Activated CD4-positive, alpha-beta T cell treated with anti-CD3 and anti-CD28 coated beads, Interleukin-2, amount 50 U/mL, for 1 hour (primary cell): ENCODE measurements around the gene DES.
A peak's percentile ranks its signal among the peaks of the same experiment; 100 is the strongest.

ENCODE experiments used
- DNase-seq: peaks from one replicate; pipeline ENCODE4 v3.0.0-alpha.2; 2020

Gene DES

GRCh38 chr2:219441451-219442255, 23.5 kb downstream of the DES start:
- DNase-seq: peak; percentile 56

- DNase-seq: no peak
Measured at GRCh38 chr2:219442256-219443015, 24.3 kb downstream of the DES start.

GRCh38 chr2:219443016-219443696, 25.0 kb downstream of the DES start:
- DNase-seq: no peak

GRCh38 chr2:219443697-219444023, 25.5 kb downstream of the DES start:
- no peak for DNase-seq

GRCh38 chr2:219444566-219445091, 26.5 kb downstream of the DES start:
- no peak for DNase-seq

- DNase-seq: no peak
Measured at GRCh38 chr2:219445220-219445640, 27.1 kb downstream of the DES start.

GRCh38 chr2:219446101-219446504, 27.9 kb downstream of the DES start:
- no peak for DNase-seq

GRCh38 chr2:219446689-219447088, 28.5 kb downstream of the DES start:
- DNase-seq: no peak

GRCh38 chr2:219447242-219448098, 29.3 kb downstream of the DES start:
- no peak for DNase-seq

- no peak for DNase-seq
Measured at GRCh38 chr2:219448099-219448775, 30.1 kb downstream of the DES start.

GRCh38 chr2:219448776-219449341, 30.7 kb downstream of the DES start:
- DNase-seq: no peak

- DNase-seq: no peak
Measured at GRCh38 chr2:219449609-219450008, 31.4 kb downstream of the DES start.

- no peak for DNase-seq
Measured at GRCh38 chr2:219451661-219452360, 33.6 kb downstream of the DES start.

GRCh38 chr2:219452361-219453317, 34.5 kb downstream of the DES start:
- DNase-seq: no peak

- no peak for DNase-seq
Measured at GRCh38 chr2:219453671-219454590, 35.8 kb downstream of the DES start.

- no peak for DNase-seq
Measured at GRCh38 chr2:219455581-219455980, 37.4 kb downstream of the DES start.

GRCh38 chr2:219457784-219458369, 39.7 kb downstream of the DES start:
- DNase-seq: no peak

GRCh38 chr2:219458996-219459395, 40.8 kb downstream of the DES start:
- DNase-seq: no peak
